NCI-H345 treated with DMSO at 0.1 percent for 48 hours (cell line): ENCODE data around the gene CYP17A1.

Experiments used
- DNase-seq: peaks from one replicate; lab custom pipeline; 2025; ENCODE audit not compliant: unreplicated experiment; lab: John Stamatoyannopoulos, UW

CYP17A1 gene

GRCh38 chr10:102811346-102811745 lies 25.9 kb downstream of the CYP17A1 start:
- no peak for DNase-seq

DNA sequence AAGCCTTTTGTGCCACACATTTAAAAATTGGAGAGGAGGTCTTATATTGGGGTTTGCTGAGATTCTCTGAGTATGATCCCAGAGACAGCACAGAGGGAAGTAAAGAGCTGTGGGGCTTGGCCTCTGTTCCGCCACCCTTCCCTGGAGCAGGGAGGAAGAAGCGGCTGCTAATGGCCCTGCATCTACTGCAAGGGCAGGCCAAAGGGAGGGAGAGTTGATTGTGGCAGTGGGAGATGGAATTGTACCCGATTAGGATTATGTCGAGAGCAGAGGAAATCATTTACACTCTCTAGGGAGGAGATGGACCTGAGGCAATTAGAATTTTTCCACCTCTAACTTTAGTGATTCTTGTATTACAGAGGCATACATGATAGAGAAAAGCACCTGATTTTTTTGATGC lies 28.8 kb downstream of the CYP17A1 start:
- no peak for DNase-seq

DNA sequence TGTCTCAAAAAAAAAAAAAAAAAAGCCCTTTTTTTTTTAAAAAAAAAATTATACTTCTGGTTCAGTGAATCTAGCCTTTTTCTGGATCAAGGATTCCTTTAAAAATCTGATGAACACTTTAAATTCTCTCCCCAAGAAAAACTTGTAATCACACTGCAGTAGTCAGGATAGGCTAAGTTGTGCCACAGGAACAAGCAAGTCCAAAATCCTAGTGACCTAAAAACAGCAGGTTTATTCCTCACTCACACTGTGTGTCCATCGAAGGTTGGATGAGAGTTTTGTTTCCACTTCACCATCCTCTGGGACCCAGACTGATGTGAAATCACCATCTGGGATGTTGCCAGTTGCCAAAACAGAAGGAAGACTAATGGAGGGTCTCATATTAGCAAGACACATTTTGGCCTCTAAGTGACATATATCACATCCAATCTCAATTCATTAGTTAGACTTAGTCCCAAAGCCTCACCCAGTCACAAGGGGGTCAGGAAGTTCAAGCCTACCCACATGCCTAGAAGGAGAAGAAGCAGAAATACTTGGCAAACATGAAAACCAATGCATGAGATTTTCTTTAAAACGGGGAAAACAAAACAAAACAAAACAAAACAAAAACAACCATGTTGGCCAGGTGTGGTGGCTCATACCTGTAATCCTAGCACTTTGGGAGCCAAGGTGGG lies 32.7 kb downstream of the CYP17A1 start:
- DNase-seq, result no peak

- no peak for DNase-seq
Observed at GRCh38 chr10:102802920-102803534, 34.2 kb downstream of the CYP17A1 start.

- no peak for DNase-seq
Observed at GRCh38 chr10:102801978-102802377, 35.2 kb downstream of the CYP17A1 start.

GRCh38 chr10:102801496-102801895 lies 35.7 kb downstream of the CYP17A1 start:
- DNase-seq, result no peak

GRCh38 chr10:102800611-102801335 lies 36.4 kb downstream of the CYP17A1 start:
- no peak for DNase-seq

DNA sequence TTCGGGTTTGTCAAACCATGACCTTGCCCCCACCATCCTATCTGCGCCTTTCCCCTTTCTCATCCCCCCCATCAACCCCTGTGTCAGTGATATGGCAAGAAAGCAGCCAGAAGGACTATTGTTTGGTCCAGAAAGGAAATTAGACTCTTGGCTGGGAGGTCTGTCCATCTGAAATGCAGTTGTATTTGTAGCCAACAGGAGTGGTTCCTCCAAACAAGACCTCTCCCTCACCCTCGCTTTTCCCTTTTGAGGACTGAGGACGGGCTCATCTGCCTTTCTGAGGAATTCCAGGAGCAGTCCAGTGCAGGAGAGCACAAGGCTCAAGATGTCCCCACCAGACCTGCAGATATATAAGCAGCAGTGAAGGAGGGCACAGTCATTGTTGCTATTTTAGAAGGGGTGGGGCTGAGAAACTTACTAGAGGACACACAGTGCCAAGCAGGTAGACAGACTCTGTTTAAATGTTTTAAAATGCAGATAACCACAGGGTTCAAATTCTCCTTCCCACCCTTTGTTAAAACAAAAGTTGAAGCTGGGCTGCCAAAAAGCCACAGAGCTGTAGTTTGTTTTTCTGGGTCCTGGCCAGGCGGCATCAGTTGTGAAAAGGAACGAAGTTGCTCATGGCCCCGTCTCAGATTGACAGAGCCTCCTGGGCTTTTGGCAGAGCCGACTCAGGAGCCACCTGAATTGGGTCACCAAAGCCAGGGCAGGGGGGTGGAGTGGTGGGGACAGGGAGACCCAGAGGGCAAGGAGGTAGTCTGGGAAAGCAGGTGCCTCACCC lies 37.3 kb downstream of the CYP17A1 start:
- no peak for DNase-seq

DNA sequence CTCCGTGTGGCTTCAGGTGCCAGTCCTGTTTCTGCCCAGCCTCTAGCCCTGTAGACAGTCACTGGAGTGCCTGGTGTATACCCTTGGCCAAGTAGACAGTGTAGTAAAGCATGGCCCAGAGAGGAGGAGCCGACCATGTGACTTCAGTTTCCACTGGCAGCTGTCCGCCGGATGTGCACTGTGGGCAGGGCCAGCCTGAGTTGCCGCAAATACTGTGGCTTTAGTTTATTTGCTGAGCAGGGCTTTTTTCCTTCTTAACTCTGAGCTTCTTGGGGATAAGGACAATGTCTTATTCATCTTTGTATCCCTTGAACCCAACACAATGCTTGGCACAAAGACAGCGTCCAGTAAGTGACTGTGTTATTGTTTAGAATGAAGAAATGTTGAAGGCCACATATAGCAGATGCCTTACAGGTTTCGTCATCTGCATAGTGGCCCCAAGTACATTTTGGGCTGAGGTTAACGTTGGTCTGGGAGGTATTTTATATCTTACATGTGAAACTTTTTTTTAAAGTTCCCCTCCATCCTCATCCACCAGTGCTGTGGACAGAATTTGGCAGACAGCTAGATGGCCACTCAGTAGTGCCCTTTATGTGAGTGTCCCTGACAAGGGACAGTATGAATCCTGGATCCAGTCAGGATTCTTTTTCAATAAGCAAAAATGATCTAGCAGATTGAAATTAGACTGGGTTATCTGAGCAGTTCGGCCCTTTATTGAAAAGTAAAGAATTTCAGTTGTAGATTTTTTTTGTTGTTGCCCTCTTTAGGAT lies 40.6 kb downstream of the CYP17A1 start:
- DNase-seq, result no peak

DNA sequence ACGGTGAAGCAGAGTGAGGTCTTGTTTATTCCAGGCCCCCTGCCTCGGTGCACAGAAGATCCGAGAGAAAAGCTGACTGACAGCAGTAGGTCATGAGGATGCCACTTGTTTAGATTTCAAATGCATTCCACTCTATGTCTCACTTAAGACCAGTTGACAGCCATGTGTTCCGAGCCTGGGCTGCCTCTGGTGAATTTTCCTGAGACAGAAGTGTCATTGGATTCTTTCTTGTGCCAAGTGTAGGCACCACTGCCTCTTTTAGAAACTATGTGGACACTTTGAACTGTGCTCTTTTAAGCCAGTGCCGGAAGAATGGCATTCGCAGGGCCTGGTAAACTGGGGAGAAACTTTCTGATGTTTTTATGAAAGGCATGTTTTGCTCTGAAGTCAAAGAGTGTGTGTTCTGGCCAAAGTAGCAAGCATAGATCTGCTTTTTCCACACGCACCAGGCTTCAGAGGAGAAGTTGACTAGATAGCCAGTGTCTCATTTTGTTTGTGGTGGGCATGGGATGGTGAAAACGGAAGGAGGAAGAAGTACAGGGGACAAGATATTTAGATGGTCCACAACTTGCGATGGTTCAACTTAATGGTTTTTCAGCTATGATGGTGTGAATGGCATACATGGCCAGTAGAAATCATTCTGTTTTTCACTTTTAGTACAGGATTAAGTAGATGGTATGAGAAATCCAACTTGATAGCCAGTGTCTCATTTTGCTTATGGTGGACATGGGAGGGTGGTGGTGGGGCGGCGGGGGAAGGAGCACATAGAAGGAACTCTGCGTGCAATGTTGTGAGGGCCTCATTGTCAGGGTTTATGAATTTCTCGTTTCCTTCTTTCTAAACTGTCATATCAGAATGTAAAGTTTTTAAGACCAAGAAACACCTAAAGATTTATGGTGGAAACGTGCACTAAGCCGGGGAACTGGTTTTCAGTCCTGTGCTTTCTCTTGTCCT lies 41.5 kb downstream of the CYP17A1 start:
- DNase-seq, result no peak

DNA sequence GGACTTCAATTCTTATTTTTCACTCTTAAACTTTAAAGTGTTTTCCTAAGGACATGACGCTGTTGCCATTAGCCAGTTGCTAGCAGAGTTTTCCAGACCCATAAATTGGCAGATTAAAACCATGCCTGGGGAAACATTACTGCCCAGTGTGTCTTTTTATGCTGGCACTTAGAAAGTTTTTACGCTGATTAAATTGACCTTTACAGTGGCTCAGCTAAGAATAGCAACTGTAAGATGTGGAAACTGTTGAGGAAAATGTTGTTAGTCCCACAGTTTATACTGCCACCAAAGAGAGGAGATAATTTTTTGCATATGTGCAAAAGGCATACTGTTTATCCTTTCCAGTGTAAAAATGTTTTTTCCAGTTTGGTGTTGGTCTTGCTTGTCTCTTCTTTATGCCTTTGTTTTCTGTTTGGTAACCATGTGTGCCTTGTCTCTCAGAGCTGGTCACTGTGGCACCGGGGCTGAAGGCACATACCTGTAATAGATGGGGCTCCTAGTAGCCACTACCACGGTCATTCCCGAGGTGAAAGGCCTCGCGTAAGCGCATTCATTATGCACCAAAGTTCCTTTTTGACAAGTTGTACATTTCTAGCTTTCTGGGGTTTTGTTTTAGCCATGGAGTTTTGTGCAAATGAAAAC lies 45.3 kb downstream of the CYP17A1 start:
- no peak for DNase-seq

- DNase-seq, result no peak
Observed at GRCh38 chr10:102785818-102786217, 51.4 kb downstream of the CYP17A1 start.

- DNase-seq, result no peak
Observed at GRCh38 chr10:102783568-102783967, 53.6 kb downstream of the CYP17A1 start.

GRCh38 chr10:102782673-102783551 lies 54.3 kb downstream of the CYP17A1 start:
- no peak for DNase-seq

DNA sequence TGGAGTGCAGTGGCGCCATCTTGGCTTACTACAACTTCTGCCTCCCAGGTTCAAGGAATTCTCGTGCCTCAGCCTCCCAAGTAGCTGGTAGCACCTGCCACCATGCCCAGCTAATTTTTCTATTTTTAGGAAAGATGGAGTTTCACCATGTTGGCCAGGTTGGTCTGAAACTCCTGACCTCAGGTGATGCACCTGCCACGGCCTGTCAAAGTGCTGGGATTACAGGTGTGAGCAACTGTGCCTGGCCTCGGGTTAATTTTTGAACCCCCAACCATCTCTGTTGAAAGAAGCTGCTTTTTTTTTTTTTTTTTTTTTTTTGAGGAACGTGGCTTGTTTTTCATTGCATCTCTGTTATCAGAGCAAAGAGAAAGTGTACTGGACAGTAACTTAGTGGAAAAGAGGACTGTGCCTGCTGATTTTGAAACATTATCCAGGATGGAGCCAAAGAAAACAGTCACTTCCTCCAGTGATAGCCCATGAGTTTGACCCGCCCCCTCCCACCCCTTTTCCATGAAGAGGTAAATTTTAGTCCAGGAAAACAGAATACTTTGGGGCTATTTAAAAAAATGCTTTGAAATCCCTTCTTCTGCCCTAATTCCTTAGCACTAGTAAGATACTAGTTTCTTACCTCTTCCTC lies 55.2 kb downstream of the CYP17A1 start:
- no peak for DNase-seq

DNA sequence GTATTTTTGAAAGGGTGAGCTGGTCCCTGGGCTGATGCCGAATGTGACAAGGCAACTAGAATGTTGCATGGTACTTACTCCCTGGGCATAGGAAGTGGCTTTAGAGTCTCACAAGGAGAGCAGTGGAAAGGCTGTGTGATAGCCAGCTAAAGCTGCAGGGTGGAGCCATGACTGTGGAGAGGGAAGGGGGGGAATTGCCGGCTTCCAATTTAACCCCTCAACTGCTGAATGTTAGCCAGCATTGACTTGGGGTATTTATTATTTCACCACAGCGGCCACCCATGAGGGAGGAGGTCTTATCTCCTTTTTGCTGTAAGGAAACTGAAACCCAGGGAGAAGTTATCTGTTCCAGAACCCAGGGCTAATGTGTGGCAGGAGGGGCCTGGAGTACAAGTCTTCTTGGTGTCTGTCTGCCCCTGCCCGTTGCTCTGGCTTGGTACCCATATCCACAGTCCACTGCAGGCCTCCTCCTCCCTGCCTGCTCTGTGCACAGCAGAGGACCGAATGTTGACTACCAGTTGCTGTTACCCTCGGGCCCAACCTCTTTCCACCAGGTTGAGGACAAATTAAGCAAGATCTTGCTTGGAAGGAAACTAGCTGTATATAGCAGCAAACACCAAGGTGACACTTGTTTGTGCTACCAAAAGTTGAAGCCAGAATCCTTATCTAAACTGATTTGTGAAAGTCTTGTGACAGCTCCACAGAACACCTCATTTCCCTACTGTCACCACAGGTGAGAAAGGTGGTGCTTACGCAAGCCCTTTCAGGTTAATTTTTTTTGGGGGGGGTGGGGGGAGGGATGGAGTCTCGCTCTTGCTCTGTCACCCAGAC lies 55.9 kb downstream of the CYP17A1 start:
- DNase-seq, result no peak
